Liver (tissue), 9 donors: ENCODE measurements around the gene CBX2. TPM values are rescaled to one million over a fixed set of nuclear protein-coding genes. Genes with fewer than 3 reads are reported as not detected.

Experiments used
- DNase-seq: peaks from one replicate; pipeline ENCODE4 v3.0.0-alpha.2; 2017; ENCODE audit warnings: low spot score
- H3K27ac ChIP-seq, 2 donors: one replicate each; pipeline ENCODE4 v1.7.0; 2013; ENCODE audit warnings: inconsistent platforms in 2 of 2, low read length in 2 of 2, control low read depth in 1 of 2, low read depth in 1 of 2, mild to moderate bottlenecking in 1 of 2
- H3K27me3 ChIP-seq, 4 donors: one replicate each; pipeline versions ENCODE4 v1.6.1 to v1.7.0; 2013; ENCODE audit warnings: low read length in 3 of 4, inconsistent platforms in 1 of 4, mild to moderate bottlenecking in 1 of 4, moderate library complexity in 1 of 4; ENCODE audit not compliant: control insufficient read depth in 4 of 4, insufficient read depth in 4 of 4
- H3K36me3 ChIP-seq, 4 donors: one replicate each; pipeline versions ENCODE4 v1.6.1 to v1.7.0; 2013; ENCODE audit warnings: low read length in 3 of 4, mild to moderate bottlenecking in 3 of 4, low read depth in 1 of 4, moderate library complexity in 1 of 4; ENCODE audit not compliant: control insufficient read depth in 4 of 4, insufficient read depth in 3 of 4
- H3K4me1 ChIP-seq, 4 donors: one replicate each; pipeline versions ENCODE4 v1.6.1 to v1.7.0; 2013; ENCODE audit warnings: low read length in 3 of 4, mild to moderate bottlenecking in 3 of 4, moderate library complexity in 1 of 4; ENCODE audit not compliant: control insufficient read depth in 4 of 4, insufficient read depth in 4 of 4
- H3K4me3 ChIP-seq, 3 donors: one replicate each; pipeline versions ENCODE4 v1.6.1 to v1.7.0; 2013; ENCODE audit warnings: low read length in 3 of 3, control low read depth in 1 of 3, low read depth in 1 of 3, mild to moderate bottlenecking in 1 of 3
- H3K9ac ChIP-seq, 2 donors: one replicate each; pipeline ENCODE4 v1.7.0; 2013; ENCODE audit warnings: low read length in 2 of 2, mild to moderate bottlenecking in 2 of 2, moderate library complexity in 2 of 2, control low read depth in 1 of 2, low read depth in 1 of 2
- H3K9me3 ChIP-seq, 4 donors: one replicate each; pipeline versions ENCODE4 v1.6.1 to v1.7.0; 2013; ENCODE audit warnings: low read length in 3 of 4; ENCODE audit not compliant: control insufficient read depth in 4 of 4
- EGR1 ChIP-seq, 2 donors: IDR thresholded peaks; 2 replicates each; pipeline ENCODE4 v1.6.1; 2016 to 2018; ENCODE audit warnings: antibody characterized with exemption in 2 of 2, low read depth in 2 of 2
- FOXA1 ChIP-seq: IDR thresholded peaks from 2 replicates; pipeline ENCODE4 v1.6.1; 2016; ENCODE audit warnings: antibody characterized with exemption
- FOXA2 ChIP-seq: IDR thresholded peaks from 2 replicates; pipeline ENCODE4 v1.6.1; 2016; ENCODE audit warnings: antibody characterized with exemption
- GABPA ChIP-seq, 2 donors: IDR thresholded peaks in 1 of 2; conservative IDR thresholded peaks in 1 of 2; 2 replicates each; pipeline ENCODE4 v1.6.1; 2016; ENCODE audit warnings: antibody characterized with exemption in 2 of 2, mild to moderate bottlenecking in 1 of 2, moderate library complexity in 1 of 2
- HNF4A ChIP-seq, 2 donors: conservative IDR thresholded peaks; 2 replicates each; pipeline ENCODE4 v1.6.1; 2016; ENCODE audit warnings: antibody characterized with exemption in 2 of 2, mild to moderate bottlenecking in 2 of 2
- HNF4G ChIP-seq: IDR thresholded peaks from 2 replicates; pipeline ENCODE4 v1.6.1; 2016; ENCODE audit warnings: antibody characterized with exemption
- JUND ChIP-seq, 2 donors: IDR thresholded peaks; 2 replicates each; pipeline ENCODE4 v1.6.1; 2016; ENCODE audit warnings: antibody characterized with exemption in 2 of 2
- NR2F2 ChIP-seq: IDR thresholded peaks from 2 replicates; pipeline ENCODE4 v1.6.1; 2016; ENCODE audit warnings: antibody characterized with exemption
- RAD21 ChIP-seq, 2 donors: IDR thresholded peaks; 2 replicates each; pipeline ENCODE4 v1.6.1; 2016; ENCODE audit warnings: antibody characterized with exemption in 2 of 2, mild to moderate bottlenecking in 2 of 2
- RXRA ChIP-seq, 2 donors: IDR thresholded peaks; 2 replicates each; pipeline ENCODE4 v1.6.1; 2017 to 2018; ENCODE audit warnings: antibody characterized with exemption in 2 of 2, mild to moderate bottlenecking in 1 of 2
- SP1 ChIP-seq: IDR thresholded peaks from 2 replicates; pipeline ENCODE4 v1.6.1; 2018; ENCODE audit warnings: antibody characterized with exemption, mild to moderate bottlenecking
- TAF1 ChIP-seq: conservative IDR thresholded peaks from 2 replicates; pipeline ENCODE4 v1.6.1; 2016; ENCODE audit warnings: antibody characterized with exemption, mild to moderate bottlenecking
- WGBS: extraction: QIAGEN DNeasy Blood & Tissue Kit; methylation state at CpG from one replicate; pipeline ENCODE4 v1.1.7; 2013; 5-methylcytosine and 5-hydroxymethylcytosine counted together
- polyA plus RNA-seq, 2 donors: library from polyadenylated mRNA; stranded (reverse) in 1 of 2; unstranded in 1 of 2; fragments of 200-250 nt in 1 of 2; fragments of >200 nt in 1 of 2; fragmentation: Nextera tagmentation in 1 of 2; extraction: Ambion mirVana in 1 of 2; gene quantifications; one replicate each; pipeline versions ENCODE4 v1.2.1 to v1.2.3, GENCODE V29; 2013 to 2015
- total RNA-seq, 2 donors: library from RNA; depleted of rRNA; stranded (reverse); fragments of >200 nt; gene quantifications; one replicate each; pipeline ENCODE4 v1.2.3, GENCODE V29; 2014
- TF ChIP-seq, protein P1 (sequence below): IDR thresholded peaks from 2 replicates; pipeline ENCODE4 v1.6.1; 2016; ENCODE audit warnings: antibody characterized with exemption
- TF ChIP-seq, protein P2 (sequence below): IDR thresholded peaks from 2 replicates; pipeline ENCODE4 v1.6.1; 2016; ENCODE audit warnings: antibody characterized with exemption
- TF ChIP-seq, protein P3 (sequence below): IDR thresholded peaks from 2 replicates; pipeline ENCODE4 v1.6.1; 2016; ENCODE audit warnings: antibody characterized with exemption, mild to moderate bottlenecking
- TF ChIP-seq, protein P4 (sequence below): IDR thresholded peaks from 2 replicates; pipeline ENCODE4 v1.6.1; 2016; ENCODE audit warnings: antibody characterized with exemption
- TF ChIP-seq, protein P5 (sequence below): fragments of 150-350 bp; IDR thresholded peaks from 2 replicates; pipeline ENCODE4 v1.5.1; 2017; ENCODE audit warnings: improper control_type of control experiment, low read depth, low read length; ENCODE audit not compliant: missing input control
- donor health status: healthy.
- donor health status: healthy.
- donor health status: healthy.
- donor health status: healthy.
- donor health status: healthy.

The CBX2 gene
- total and polyA plus RNA-seq, 4 donors: 0.33 to 2.4 (median 0.53) TPM

DNA sequence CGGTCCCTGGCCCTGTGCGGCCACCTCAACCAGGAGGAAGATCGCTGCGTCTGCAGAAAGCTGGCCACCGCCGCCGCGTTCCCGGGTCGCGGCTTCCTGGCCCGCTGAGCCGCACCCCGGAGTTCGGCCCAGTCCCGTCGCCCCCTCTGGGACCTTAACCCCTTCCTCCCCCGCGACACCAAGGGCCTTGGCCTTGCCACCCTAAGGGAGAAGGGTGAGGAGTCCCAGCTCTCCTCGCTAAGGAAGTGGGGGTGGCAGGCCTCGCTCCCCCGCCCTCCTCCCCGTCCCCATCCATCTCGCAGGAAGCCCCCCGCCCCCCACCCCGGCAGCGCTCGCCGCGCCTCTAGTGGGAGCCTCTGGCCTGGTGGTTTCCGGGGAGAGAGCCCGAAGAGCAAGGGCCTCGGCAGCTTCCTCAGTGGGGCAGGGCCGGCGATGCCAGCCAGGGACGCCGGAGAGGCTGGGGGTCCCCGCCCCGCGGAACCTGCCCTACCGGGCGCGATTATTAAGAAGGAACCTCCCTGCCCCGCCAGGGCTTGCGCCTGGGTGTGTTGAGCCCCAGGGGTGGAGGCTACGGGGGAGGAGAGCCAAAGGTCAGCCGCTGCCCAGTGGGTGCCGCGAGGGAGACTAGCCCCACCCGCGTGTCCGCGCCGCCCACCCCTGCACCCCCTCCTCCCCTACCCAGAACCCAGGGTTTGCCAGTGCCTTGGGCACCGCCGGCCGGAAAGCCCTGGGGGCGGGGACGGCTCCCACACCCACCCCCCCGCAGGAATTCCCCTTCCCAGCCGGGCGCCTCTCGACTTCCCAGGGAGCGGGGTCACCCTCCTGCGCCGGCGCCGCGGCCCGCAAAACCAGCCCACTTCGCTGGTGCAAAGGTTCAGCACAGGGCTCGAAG is 54.5 kb downstream of the CBX2 start:
- WGBS: 6% methylated on average over 72 of the region's 72 CpGs
- peak overlapping the region in 1 of 2 donors; percentile 56 for H3K9ac ChIP-seq
- no peaks in the 10 kb centered on the region for H3K27me3 ChIP-seq
- no peak for DNase-seq
- peaks cover 0 to 4% (median 1%) of the 10 kb centered on the region in 4 donors for H3K36me3 ChIP-seq
- no peaks in the 10 kb centered on the region for H3K9me3 ChIP-seq
- H3K27ac ChIP-seq: peak overlapping the region; percentile 25 to 59
- H3K4me3 ChIP-seq: peak overlapping the region in 2 of 3 donors; percentile 34 to 52
- TF ChIP-seq RXRA (IDR thresholded peaks at IDR 0.05) (peak; percentile 24 to 36), JUND (IDR thresholded peaks at IDR 0.05) (no peak), RAD21 (IDR thresholded peaks at IDR 0.05) (no peak), FOXA2 (no peak), EGR1 (IDR thresholded peaks at IDR 0.05; ENCODE audit: low read depth in 2 of 2) (no peak), FOXA1 (no peak), TAF1 (no peak), SP1 (no peak), HNF4A (conservative IDR thresholded peaks at IDR 0.05) (peak; percentile 6 to 17), NR2F2 (no peak), HNF4G (no peak), GABPA (IDR thresholded peaks at IDR 0.05 in 1 of 2, conservative IDR thresholded peaks at IDR 0.05 in 1 of 2) (no peak)
- TF ChIP-seq, protein P1, sequence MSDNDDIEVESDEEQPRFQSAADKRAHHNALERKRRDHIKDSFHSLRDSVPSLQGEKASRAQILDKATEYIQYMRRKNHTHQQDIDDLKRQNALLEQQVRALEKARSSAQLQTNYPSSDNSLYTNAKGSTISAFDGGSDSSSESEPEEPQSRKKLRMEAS: no peak
- TF ChIP-seq, protein P2, sequence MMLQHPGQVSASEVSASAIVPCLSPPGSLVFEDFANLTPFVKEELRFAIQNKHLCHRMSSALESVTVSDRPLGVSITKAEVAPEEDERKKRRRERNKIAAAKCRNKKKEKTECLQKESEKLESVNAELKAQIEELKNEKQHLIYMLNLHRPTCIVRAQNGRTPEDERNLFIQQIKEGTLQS: no peak
- TF ChIP-seq, protein P3, sequence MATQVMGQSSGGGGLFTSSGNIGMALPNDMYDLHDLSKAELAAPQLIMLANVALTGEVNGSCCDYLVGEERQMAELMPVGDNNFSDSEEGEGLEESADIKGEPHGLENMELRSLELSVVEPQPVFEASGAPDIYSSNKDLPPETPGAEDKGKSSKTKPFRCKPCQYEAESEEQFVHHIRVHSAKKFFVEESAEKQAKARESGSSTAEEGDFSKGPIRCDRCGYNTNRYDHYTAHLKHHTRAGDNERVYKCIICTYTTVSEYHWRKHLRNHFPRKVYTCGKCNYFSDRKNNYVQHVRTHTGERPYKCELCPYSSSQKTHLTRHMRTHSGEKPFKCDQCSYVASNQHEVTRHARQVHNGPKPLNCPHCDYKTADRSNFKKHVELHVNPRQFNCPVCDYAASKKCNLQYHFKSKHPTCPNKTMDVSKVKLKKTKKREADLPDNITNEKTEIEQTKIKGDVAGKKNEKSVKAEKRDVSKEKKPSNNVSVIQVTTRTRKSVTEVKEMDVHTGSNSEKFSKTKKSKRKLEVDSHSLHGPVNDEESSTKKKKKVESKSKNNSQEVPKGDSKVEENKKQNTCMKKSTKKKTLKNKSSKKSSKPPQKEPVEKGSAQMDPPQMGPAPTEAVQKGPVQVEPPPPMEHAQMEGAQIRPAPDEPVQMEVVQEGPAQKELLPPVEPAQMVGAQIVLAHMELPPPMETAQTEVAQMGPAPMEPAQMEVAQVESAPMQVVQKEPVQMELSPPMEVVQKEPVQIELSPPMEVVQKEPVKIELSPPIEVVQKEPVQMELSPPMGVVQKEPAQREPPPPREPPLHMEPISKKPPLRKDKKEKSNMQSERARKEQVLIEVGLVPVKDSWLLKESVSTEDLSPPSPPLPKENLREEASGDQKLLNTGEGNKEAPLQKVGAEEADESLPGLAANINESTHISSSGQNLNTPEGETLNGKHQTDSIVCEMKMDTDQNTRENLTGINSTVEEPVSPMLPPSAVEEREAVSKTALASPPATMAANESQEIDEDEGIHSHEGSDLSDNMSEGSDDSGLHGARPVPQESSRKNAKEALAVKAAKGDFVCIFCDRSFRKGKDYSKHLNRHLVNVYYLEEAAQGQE: no peak
- TF ChIP-seq, protein P4, sequence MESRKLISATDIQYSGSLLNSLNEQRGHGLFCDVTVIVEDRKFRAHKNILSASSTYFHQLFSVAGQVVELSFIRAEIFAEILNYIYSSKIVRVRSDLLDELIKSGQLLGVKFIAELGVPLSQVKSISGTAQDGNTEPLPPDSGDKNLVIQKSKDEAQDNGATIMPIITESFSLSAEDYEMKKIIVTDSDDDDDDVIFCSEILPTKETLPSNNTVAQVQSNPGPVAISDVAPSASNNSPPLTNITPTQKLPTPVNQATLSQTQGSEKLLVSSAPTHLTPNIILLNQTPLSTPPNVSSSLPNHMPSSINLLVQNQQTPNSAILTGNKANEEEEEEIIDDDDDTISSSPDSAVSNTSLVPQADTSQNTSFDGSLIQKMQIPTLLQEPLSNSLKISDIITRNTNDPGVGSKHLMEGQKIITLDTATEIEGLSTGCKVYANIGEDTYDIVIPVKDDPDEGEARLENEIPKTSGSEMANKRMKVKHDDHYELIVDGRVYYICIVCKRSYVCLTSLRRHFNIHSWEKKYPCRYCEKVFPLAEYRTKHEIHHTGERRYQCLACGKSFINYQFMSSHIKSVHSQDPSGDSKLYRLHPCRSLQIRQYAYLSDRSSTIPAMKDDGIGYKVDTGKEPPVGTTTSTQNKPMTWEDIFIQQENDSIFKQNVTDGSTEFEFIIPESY: no peak
- TF ChIP-seq, protein P5, sequence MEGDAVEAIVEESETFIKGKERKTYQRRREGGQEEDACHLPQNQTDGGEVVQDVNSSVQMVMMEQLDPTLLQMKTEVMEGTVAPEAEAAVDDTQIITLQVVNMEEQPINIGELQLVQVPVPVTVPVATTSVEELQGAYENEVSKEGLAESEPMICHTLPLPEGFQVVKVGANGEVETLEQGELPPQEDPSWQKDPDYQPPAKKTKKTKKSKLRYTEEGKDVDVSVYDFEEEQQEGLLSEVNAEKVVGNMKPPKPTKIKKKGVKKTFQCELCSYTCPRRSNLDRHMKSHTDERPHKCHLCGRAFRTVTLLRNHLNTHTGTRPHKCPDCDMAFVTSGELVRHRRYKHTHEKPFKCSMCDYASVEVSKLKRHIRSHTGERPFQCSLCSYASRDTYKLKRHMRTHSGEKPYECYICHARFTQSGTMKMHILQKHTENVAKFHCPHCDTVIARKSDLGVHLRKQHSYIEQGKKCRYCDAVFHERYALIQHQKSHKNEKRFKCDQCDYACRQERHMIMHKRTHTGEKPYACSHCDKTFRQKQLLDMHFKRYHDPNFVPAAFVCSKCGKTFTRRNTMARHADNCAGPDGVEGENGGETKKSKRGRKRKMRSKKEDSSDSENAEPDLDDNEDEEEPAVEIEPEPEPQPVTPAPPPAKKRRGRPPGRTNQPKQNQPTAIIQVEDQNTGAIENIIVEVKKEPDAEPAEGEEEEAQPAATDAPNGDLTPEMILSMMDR: no peak
- H3K4me1 ChIP-seq: peaks cover 31 to 55% (median 38%) of the 10 kb centered on the region in 4 donors
